HG02798 (cell line): Measurements from ENCODE around the gene MGP.

Source experiments
- ATAC-seq: cut with Tn5 transposase; IDR thresholded peaks from one replicate; pipeline ENCODE4 v1.9.1; 2021; ENCODE audit warnings: mild to moderate bottlenecking; ENCODE audit not compliant: unreplicated experiment, poor library complexity

The MGP gene

DNA sequence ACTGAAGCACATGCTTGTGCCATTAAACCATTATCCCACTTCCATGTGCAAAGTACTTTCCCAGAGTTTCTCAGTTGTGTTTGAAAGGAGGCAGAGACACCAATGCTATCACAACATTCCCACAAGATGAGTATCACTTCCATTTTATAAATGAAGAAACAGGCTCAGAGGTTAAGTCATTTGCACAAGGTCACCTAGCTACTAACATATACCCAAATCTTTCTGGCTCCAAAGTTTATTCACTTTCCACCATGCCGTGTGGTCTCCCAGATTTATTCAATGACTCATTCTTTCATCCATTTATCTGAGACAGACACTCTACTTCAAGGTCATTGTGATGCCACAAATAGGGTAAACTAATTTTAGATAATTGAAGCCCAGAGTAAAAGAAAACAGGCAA, 51.7 kb downstream of the MGP start:
- ATAC-seq = no peak

DNA sequence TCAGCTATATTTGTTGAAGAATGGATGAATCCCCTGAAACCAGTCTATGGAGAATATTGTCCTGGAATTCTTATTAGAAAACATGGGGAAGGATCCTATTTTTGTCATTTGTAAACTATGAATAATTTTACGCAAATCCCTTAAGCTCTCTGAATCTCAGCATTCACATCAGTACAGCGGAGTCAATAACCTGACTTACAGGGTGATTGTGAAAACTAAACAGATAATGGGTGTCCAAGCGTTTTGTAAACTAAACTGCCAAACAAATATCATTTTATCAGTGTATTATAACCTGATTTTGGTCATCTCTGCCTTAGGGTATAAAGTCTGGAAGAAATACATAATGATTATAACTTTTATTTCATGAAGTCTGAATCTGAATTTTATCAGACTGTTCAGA, 52.3 kb downstream of the MGP start:
- no peak for ATAC-seq
